Measurements from ENCODE around the gene NPAT.

GRCh38 chr11:108228251-108228650 is 5.8 kb upstream of the NPAT start:
- TF ChIP-seq CTCF (IDR thresholded peaks at IDR 0.05 in 8 of 11, conservative IDR thresholded peaks at IDR 0.05 in 3 of 11): no peak
- no peak for TF ChIP-seq POLR2AphosphoS5 (IDR thresholded peaks at IDR 0.05)
